ENCODE measurements around the gene FBXO3. TPM values are rescaled to one million over a fixed set of nuclear protein-coding genes. Genes with fewer than 3 reads are reported as not detected.

The FBXO3 gene
- total and polyA plus RNA-seq, 2 of the 13 experiments (the other 11 are each of a cell fraction or from before 2014, with no cell fraction given), result 20.4 to 27.6 TPM

DNA sequence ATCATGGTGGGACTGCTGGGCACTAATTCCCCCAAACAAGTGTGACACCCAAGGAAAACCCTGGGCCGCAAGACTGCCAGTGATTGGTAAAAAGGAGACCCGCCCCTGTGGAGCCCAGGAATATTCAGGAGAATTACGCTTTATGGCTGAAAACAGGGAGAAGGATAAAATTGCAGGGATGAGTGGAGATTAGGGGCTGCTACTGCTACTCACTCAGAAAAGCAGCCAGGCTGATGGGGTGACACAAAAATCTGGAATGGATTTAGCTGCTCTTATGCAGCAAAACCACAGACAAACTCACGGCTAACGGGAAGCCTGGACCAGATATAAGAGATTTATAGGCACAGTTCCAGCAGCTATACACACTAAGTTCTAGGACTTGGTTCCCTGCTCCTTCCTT lies 4.4 kb upstream of the FBXO3 start:
- ChIA-PET CTCF (ENCODE audit: low intra/inter-chr PET ratio, low total read pairs) (no interaction called here), POLR2A (no interaction called here)
- H3K4me3 ChIP-seq (replicated peaks in 1 of 3; ENCODE audit: insufficient read depth in 1 of 3, low read depth in 2 of 3, low read length in 3 of 3), result no peak overlapping the region
- H3K9ac ChIP-seq (ENCODE audit: insufficient read depth, low read depth, low read length), result no peak overlapping the region
- intact Hi-C loops (cut with micrococcal nuclease; ENCODE audit: unreplicated experiment), result no loop called here
- H3K27ac ChIP-seq (ENCODE audit: extremely low read length, insufficient read depth, low read length), result no peak overlapping the region
- peaks cover 2 to 45% of the 10 kb centered on the region in 2 experiments; a peak in 2 of 5 replicates for H3K27me3 ChIP-seq (ENCODE audit: control insufficient read depth in 1 of 2, insufficient read depth in 2 of 2, low read length in 2 of 2)
- no peaks in the 10 kb centered on the region for H3K9me3 ChIP-seq (ENCODE audit: low read length)
- FAIRE-seq, result no peak
- no peaks in the 10 kb centered on the region for H3K79me2 ChIP-seq (ENCODE audit: insufficient read depth, low read length)
- TF ChIP-seq, protein P1, sequence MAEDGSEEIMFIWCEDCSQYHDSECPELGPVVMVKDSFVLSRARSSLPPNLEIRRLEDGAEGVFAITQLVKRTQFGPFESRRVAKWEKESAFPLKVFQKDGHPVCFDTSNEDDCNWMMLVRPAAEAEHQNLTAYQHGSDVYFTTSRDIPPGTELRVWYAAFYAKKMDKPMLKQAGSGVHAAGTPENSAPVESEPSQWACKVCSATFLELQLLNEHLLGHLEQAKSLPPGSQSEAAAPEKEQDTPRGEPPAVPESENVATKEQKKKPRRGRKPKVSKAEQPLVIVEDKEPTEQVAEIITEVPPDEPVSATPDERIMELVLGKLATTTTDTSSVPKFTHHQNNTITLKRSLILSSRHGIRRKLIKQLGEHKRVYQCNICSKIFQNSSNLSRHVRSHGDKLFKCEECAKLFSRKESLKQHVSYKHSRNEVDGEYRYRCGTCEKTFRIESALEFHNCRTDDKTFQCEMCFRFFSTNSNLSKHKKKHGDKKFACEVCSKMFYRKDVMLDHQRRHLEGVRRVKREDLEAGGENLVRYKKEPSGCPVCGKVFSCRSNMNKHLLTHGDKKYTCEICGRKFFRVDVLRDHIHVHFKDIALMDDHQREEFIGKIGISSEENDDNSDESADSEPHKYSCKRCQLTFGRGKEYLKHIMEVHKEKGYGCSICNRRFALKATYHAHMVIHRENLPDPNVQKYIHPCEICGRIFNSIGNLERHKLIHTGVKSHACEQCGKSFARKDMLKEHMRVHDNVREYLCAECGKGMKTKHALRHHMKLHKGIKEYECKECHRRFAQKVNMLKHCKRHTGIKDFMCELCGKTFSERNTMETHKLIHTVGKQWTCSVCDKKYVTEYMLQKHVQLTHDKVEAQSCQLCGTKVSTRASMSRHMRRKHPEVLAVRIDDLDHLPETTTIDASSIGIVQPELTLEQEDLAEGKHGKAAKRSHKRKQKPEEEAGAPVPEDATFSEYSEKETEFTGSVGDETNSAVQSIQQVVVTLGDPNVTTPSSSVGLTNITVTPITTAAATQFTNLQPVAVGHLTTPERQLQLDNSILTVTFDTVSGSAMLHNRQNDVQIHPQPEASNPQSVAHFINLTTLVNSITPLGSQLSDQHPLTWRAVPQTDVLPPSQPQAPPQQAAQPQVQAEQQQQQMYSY (CRISPR knock-in tag; IDR thresholded peaks at IDR 0.05), result peak; percentile 76
- TF ChIP-seq ZNF329 (CRISPR knock-in tag; IDR thresholded peaks at IDR 0.05; ENCODE audit: low read depth), result no peak
- in situ Hi-C loops (cut with HindIII; ENCODE audit: extremely low pct_ligation_motif_present, low pct_unique_long_range_greater_than_20kb), result no loop called here
- WGBS (ENCODE audit: low lambda C conversion rate), result 30% methylated on average over 5 of the region's 5 CpGs
- H4K20me1 ChIP-seq (ENCODE audit: insufficient read depth, low read length), result no peaks in the 10 kb centered on the region
- no peak overlapping the region for H2AFZ ChIP-seq (ENCODE audit: low read length)
- no peak for ATAC-seq
- H3K4me1 ChIP-seq (ENCODE audit: insufficient read depth, low read length), result peaks cover 12% of the 10 kb centered on the region; the same call in 1 of the 2 replicates
- H3K4me2 ChIP-seq (ENCODE audit: low read depth, low read length), result no peak overlapping the region
- BruUV-seq (replicated peaks), result no TSS peak
- DNase-seq (ENCODE audit: low spot score), result no peak
- H3K36me3 ChIP-seq (replicated peaks in 1 of 2; ENCODE audit: control insufficient read depth in 1 of 2, insufficient read depth in 2 of 2, low read length in 2 of 2), result no peaks in the 10 kb centered on the region

DNA sequence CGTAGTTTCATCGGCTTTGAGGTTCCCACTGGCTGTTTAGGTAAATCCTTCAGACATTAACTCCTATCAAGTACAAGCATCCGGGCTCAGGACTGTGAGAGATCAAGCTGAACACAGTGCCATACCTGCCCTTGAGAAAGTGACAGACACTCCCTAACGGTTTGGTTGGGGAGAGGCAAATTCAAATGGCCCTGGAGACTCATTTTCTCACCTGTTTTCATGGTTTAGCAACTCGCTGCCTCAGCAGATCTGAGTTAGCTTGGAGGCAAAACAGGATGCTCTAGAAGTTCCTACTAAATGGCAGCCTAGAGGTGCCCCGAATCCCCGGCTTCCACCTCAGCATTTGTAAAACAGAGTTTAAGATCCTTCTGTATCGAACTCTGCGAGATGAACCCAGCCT lies 3.6 kb upstream of the FBXO3 start:
- DNase-seq (ENCODE audit: low spot score) (no peak), FAIRE-seq (no peak), ATAC-seq (no peak)
- in situ Hi-C loops (cut with HindIII; ENCODE audit: extremely low pct_ligation_motif_present, low pct_unique_long_range_greater_than_20kb), result no loop called here
- Histone ChIP-seq H3K4me1 (ENCODE audit: insufficient read depth, low read length) (peaks cover 18% of the 10 kb centered on the region), H3K27ac (ENCODE audit: extremely low read length, insufficient read depth, low read length) (no peak overlapping the region), H3K79me2 (ENCODE audit: insufficient read depth, low read length) (no peaks in the 10 kb centered on the region), H3K9ac (ENCODE audit: insufficient read depth, low read depth, low read length) (no peak overlapping the region), H3K4me2 (ENCODE audit: low read depth, low read length) (no peak overlapping the region), H3K9me3 (ENCODE audit: low read length) (no peaks in the 10 kb centered on the region), H3K4me3 (replicated peaks in 1 of 3; ENCODE audit: insufficient read depth in 1 of 3, low read depth in 2 of 3, low read length in 3 of 3) (no peak overlapping the region), H2AFZ (ENCODE audit: low read length) (no peak overlapping the region), H3K27me3 (ENCODE audit: control insufficient read depth in 1 of 2, insufficient read depth in 2 of 2, low read length in 2 of 2) (peaks cover 2 to 44% of the 10 kb centered on the region in 2 experiments; a peak in 2 of 5 replicates), H4K20me1 (ENCODE audit: insufficient read depth, low read length) (peaks cover 5% of the 10 kb centered on the region; the same call in 1 of the 2 replicates), H3K36me3 (replicated peaks in 1 of 2; ENCODE audit: control insufficient read depth in 1 of 2, insufficient read depth in 2 of 2, low read length in 2 of 2) (no peaks in the 10 kb centered on the region)
- intact Hi-C loops (cut with micrococcal nuclease; ENCODE audit: unreplicated experiment), result no loop called here
- peak; percentile 23 to 33; a peak in 2 of 4 replicates for TF ChIP-seq MAFK (conservative IDR thresholded peaks at IDR 0.05 in 1 of 2, IDR thresholded peaks at IDR 0.05 in 1 of 2; ENCODE audit: low read length in 2 of 2)
- TF ChIP-seq, protein P2, sequence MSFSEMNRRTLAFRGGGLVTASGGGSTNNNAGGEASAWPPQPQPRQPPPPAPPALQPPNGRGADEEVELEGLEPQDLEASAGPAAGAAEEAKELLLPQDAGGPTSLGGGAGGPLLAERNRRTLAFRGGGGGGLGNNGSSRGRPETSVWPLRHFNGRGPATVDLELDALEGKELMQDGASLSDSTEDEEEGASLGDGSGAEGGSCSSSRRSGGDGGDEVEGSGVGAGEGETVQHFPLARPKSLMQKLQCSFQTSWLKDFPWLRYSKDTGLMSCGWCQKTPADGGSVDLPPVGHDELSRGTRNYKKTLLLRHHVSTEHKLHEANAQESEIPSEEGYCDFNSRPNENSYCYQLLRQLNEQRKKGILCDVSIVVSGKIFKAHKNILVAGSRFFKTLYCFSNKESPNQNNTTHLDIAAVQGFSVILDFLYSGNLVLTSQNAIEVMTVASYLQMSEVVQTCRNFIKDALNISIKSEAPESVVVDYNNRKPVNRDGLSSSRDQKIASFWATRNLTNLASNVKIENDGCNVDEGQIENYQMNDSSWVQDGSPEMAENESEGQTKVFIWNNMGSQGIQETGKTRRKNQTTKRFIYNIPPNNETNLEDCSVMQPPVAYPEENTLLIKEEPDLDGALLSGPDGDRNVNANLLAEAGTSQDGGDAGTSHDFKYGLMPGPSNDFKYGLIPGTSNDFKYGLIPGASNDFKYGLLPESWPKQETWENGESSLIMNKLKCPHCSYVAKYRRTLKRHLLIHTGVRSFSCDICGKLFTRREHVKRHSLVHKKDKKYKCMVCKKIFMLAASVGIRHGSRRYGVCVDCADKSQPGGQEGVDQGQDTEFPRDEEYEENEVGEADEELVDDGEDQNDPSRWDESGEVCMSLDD (CRISPR knock-in tag; IDR thresholded peaks at IDR 0.05; ENCODE audit: borderline replicate concordance), result no peak
- 47% methylated on average over 7 of the region's 9 CpGs for WGBS (ENCODE audit: low lambda C conversion rate)
- ChIA-PET POLR2A (no interaction called here), CTCF (ENCODE audit: low intra/inter-chr PET ratio, low total read pairs) (no interaction called here)
- no TSS peak for BruUV-seq (replicated peaks)

Measured in HepG2 (cell line).